T1000 (cell line): ENCODE results near the gene FANCF.
"Not testable (repeated sequence)": the region's sequence is repeated elsewhere in the genome, so short reads cannot be mapped to it uniquely, and the experiment has no call there.

ENCODE experiments used
- DNase-seq: peaks from one replicate; lab custom pipeline; 2025; ENCODE audit warnings: mixed read lengths; lab: John Stamatoyannopoulos, UW

The FANCF gene, protein sequence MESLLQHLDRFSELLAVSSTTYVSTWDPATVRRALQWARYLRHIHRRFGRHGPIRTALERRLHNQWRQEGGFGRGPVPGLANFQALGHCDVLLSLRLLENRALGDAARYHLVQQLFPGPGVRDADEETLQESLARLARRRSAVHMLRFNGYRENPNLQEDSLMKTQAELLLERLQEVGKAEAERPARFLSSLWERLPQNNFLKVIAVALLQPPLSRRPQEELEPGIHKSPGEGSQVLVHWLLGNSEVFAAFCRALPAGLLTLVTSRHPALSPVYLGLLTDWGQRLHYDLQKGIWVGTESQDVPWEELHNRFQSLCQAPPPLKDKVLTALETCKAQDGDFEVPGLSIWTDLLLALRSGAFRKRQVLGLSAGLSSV

DNA sequence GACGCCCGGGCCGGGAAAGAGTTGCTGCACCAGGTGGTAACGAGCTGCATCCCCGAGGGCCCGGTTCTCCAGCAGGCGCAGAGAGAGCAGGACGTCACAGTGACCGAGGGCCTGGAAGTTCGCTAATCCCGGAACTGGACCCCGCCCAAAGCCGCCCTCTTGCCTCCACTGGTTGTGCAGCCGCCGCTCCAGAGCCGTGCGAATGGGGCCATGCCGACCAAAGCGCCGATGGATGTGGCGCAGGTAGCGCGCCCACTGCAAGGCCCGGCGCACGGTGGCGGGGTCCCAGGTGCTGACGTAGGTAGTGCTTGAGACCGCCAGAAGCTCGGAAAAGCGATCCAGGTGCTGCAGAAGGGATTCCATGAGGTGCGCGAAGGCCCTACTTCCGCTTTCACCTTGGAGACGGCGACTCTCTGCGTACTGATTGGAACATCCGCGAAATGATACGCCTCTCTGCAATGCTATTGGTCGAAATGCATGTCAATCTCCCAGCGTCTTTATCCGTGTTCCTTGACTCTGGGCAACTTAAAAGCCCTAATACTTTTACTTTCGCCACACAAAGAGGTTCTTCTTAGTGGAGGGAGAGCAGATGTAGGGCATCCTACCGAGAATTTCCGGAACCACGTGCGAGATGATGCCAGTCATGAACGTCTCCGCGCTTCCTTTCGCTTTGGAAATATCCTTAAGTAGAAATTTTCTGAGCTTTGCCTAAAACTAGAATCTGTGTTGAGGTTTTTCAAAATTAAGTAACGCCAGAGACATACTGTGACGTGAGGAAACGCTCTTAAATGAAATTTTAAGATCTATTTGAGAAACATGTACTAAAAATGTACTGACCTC lies at the start of gene FANCF:
Gene FANCF (minus strand): TSS at position 376 of the 840 bp plus-strand sequence. CDS start 13 bp downstream, at position 363.
- DNase-seq: peak; percentile 76

DNA sequence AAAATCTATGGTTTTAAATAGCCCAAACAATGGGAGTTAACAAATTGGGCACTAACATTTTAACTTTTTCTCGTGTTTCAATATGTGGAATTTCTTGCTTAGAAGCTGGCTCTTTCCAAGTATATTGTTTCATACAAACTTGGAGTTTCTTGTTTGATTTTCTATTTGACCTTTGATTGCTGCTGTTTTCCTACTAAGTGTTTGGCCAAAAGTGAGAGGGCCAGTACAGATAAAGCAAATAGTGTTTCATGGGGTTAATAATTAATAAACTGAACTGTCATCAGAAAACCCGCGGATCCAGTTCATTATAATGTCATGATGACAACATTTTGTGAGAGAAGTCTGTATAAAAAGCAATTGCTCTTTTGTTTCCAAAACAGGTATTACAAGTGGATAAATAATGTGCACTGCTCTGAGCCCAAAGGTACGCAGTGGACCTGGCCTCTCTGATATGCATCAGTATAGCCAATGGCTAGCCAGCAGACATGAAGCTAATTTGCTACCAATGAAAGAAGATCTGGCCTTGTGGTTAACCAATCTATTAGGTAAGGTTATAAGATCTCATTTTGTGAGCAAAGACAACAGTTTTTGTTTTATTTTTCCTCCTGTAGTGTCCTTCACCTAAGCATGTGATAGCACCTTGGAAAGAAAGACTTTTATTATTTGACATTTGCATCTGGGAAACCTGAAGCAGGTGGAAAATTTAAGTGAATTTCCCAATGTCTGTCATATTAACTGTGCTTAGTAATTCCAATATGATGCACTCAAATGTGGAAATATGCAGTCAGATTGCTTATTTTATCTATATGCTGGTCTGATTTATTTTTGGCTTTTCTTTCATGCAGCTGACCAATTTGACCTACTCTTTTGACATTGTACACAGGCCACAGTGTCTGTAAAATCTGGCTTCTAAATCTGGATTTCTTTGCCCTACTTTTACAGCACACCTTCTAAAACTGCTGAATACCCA lies 49.1 kb upstream of the FANCF start:
- no peak for DNase-seq

DNA sequence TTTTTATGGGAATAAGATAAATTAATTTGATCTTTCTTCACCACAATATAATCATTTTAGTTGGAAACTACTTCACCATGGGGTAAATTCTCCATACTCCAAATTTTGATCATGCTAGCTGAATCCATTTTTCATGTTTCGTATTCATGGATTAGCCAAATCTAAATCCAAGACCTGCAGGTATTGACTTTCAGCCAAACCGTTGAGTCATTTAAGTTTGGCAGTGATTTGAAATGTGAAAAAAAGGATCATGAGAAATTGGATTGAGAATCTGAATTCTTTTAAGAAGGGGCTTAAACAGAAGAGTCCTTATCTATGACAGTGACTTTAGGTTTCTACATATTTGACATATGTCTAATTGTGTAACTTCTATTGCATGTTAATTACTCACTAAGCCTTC lies 46.1 kb upstream of the FANCF start:
- no peak for DNase-seq

DNA sequence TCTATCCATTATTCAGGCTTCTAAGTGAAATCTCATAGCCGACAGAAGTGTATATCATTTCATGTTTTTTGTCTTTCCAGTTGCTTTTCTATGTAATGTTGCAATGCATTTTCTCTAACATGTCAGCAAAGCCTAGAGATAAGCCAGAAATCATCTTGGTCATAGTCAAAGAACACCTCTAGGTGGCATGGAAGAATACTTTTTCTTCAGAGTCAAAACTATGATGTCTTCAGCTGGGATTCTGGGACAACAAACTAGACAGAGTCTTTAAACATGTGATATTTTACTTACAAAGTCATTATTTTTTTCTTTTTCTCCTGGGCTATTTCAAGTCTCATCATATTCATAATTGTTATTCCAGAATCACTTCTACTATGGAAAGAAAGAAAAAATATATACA lies 45.2 kb upstream of the FANCF start:
- DNase-seq: no peak

DNA sequence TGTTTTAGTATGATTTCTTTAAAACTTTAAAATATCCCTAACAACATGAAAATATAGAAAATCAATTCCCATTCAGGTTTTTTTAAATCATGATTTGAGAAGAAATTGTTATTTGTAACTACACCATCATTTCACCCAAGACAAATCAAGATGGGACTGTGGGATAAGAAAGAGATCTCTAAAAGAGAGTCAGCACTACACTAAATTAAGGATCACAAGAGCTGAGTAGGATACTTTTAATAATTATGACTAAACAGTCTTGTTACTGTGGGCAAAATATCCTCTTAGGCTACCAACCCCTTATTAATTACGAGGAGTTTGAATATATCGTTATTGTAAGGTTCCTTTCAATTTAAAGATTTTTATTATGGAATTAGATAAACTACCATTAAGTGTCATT lies 43.7 kb upstream of the FANCF start:
- no peak for DNase-seq

DNA sequence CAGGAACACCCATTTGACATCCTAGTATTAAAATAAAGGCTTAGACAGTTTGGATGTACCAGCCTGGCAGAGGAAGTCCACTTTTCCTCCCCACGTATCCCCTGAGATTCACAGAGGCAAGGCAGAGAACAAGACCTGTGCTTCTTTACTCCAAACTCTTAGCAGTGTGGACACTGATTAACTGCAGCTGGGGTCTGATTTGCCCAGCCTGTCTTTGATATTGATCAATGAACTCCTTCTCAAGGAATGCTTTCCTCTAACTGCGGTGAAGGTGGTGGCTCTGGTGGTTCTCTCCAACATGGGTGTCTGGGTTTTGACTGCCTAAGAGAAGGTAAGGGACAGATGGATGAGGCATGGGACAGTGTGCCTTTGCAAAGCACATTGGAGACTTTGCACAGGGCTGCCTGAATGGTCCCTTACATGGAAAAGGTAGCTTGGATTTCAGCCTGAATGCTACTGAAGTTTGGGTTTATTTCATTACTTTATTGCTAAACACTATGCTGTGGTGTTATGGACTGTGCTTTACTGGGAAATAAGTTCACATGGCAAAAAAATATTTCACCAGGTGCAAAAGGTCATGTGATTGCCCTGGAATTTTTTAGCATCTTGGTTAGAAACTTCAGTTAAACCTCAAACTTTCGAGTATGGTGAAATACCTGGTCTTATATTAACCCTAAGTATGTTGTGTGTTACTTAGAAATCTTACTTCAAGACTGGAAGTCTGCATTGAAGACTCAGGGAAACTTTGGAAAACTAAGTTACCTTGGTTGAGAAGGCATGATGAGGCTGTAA lies 42.6 kb upstream of the FANCF start:
- DNase-seq: no peak

DNA sequence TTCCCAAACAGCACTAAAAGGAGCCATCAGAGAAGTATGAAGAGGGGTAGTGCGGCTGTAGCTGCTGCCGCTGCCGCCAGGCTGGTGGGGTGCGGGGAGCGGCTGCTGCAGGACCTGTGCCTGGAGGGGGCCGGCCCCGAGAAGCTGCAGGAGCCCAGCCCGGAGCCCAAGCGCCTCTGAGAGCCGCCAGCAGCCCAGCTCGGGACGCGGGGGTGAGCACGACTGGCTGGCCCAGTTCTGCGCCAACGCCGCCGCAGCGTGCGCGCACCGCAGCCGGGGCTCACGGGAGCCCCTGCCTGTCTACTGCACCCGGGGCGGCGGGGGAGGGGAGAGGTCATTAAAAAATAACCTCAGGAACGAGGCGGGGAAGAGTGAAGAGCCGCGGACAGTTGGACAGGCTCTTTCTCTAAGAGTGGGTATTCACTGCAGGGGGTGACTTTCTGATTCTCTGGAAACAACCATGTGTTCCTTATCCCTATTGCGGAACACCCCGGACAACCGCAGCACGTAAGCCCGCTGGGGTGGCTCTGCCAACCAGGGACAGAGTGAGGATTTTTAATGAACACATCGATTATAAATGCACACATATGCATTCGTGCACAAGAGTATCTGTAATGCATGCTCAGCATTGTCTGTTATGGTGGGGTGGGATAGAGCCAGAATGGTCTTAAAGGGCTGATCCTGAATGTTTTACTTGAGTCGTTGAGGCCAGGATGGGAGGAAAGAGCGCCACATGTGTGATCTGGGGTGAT lies 41.2 kb upstream of the FANCF start:
- no peak for DNase-seq

DNA sequence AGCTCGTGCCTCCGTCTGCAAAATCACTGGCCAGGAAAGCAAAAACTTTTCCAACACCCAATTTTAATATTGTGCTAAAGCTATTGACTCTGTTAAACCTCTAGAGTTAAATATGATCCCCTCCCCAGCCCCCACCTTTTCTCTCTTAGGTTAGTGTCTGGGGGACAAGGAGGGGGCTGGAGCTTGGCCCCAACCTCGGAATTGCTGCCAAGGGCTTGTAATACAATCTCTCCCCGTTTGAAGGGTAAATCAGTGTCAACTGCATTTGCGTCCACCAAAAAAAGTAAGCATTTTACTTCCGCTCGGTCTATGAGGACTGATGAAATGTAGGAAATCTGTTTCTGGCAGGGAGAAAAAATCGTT lies 40.7 kb upstream of the FANCF start, which contains the start of gene GAS2:
Gene GAS2 (plus strand): TSS at position 287 of the 363 bp plus-strand sequence. CDS start 8,259 bp downstream, outside the sequence.
- DNase-seq: no peak

DNA sequence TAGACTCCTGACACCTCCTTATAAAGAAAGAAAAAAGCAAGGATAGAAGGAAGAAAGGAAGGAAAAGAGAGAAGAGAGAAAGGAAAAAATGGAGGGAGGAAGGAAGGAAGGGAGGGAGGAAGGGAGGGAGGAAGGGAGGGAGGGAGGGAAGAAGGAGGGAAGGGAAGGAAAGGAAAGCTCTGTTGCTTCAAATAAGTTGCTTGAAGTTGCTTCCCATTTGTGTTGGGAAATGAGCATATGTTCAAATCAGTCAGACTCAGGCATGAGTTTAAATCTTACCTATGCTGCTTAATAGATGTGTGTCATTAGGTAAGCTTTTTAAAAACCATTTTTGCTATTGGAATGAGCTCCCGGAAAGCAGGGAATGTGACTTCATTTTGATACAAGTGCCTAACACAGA lies 34.2 kb upstream of the FANCF start:
- no peak for DNase-seq

DNA sequence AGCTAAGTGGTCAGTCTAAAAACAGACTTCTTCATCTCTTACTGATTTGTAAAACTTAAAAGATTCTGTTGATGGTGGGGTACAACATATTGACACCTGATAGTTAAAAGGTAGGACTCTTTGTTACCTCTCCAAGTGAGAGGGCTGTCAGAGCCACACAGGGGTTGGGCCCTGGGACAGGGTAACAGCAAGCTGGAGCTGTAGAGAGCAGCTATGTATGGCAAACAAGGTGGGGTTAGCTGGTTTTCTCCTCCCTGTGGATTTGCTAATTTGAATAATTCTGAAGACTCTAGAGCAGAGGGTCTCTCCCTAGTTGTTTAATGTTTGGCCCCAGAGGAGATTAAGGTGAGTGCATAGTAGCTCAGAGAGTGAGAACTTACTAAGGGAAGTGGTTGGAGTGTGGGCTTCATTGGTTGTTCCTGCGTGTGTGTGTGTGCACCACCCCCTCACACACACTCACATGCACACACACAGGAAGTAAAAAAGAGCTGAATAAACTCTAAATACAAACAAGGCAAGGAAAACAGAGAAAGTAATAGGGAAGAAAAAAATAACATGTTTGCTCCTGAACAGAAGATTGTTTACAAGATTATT lies 31.6 kb upstream of the FANCF start:
- no peak for DNase-seq

DNA sequence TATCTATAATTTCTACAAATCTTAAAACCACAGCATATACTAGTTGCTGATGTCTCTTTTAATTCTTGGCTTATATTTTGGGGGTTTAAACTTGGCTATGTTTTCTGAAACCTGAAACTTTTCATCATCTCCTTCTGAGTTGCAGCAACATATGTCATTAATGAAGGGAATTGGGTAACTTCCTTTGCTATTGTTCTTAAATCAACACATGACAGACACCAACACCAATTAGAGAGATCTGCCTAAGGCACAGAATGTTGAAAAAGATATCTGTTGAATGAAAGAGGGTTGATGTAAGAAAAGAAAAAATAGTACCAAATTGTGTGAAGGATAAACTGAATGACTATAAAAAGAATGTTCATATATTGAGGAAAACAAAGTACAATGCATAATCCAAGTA lies 30.5 kb upstream of the FANCF start:
- DNase-seq: no peak

DNA sequence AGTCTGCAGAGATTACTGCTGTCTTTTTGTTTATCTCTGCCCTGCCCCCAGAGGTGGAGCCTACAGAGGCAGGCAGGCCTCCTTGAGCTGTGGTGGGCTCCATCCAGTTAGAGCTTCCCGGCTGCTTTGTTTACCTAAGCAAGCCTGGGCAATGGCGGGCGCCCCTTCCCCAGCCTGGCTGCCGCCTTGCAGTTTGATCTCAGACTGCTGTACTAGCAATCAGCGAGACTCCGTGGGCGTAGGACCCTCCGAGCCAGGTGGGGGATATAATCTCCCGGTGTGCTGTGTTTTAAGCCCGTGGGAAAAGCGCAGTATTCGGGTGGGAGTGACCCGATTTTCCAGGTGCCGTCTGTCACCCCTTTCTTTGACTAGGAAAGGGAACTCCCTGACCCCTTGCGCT lies 26.7 kb upstream of the FANCF start:
- DNase-seq: not testable (repeated sequence)

DNA sequence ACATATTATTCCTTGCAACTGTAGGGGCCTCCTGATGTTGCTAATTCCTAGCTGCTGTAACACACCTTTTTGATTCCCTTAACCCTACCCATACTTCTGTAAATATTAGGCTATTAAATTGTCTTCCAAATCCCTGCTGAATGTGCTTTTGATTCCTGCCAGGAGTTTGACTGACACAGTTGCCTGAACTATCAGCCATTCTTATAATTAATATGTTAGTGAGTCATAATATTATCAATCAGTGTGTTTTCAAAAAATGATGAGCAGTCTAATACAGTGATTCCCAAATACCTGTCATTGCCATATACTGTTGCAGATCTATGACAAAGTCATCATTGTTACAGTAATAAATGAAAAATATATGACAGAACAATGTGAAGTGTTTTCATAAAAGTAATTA lies 15.9 kb upstream of the FANCF start:
- DNase-seq: no peak

DNA sequence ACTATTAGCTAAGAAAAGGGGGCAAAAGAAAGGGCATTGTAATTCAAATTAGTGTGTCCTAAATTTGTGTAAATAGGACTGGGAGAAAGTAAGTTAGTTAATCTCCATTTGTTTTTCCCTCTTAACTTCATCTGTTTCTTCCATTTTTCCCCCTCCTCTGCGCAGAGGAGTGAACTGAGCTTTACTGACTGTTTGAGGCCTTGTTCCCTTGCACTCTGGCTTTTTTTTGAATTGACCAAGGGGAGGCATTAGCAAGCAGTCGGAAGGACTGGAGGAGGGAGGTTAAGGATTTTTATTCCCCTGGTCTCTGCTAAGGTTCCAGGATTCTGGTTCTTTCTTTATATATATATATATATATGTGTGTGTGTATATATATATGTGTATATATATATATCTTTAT lies 15.2 kb upstream of the FANCF start:
- no peak for DNase-seq

DNA sequence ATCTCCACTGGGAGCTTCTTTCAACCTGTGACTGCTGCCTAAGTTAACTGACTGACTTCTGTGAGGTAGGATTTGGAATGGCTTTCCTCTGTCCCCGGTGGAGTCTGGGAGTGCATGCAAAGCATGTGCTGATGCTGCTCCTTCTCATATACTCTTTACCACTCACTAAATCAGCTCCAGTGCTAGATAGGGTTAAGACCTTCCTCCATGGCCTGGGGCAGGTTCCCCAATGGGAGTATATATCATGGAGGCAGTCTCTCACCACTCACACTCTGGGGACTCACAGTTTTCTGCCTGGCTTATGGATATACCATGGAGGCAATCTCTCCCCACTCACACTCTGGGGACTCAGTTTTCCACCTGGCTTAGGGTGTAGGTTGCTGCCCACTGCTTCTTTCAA lies 10.1 kb upstream of the FANCF start:
- no peak for DNase-seq

DNA sequence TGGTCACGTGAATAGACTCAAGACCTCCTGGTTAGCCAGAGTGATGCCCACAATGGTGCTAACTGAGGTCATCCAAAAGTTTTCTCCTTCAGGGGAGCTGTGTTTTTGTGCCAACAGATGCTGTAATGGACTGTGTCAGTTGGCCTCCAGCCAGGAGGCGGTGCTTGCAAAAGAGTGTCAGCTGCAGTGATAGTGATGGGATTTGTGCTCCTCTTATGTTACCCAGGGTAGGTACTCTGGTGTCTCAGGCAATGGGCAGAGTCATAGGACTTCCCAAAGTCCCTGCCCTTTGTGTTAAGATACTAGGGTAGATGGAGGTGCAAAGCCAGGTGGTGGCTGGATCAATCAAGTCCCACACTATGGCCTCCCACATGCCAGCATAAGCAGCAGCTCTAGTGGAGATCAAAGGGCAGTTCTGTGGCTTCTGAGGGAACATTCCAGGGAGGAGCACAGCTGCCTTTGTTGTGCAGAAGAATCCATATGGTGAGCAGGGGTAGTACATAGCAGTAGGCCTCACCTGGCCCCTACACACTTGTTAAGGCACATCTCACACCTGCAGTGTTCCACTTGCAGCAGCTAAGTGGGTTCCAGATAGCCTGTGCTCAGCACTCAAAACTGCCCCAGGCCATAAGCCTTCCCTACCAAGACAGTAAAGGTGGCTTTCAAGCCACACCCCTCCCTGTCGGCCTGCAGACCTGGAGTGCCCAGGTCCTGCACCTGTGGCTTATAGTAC lies 9.4 kb upstream of the FANCF start:
- DNase-seq: no peak

DNA sequence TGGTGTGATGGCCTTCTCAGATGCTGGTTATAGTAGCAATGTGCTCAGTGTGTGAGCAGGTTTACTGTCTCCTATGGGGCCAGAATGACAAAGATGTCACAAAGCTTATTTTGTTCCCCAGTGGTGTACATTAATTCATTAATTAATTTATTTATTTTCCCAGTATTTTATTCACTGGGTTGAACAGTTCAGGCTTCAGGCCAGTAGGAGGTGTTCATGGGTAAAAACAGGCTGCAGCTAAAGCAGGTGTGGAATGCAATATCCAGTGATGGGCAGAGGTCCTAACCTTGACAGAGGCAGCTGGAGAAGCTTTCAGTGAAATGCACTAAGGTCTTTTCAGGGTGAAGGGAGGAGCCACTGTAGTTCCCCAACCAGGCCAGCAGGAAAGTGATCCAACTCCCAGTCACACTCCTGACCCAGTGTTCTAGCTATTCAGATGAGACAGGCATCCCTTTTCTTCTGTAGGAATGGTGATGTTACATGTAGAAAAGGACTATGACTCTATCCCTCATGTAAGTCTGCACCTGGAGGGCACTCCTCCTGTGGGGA lies 7.8 kb upstream of the FANCF start:
- DNase-seq: no peak

DNA sequence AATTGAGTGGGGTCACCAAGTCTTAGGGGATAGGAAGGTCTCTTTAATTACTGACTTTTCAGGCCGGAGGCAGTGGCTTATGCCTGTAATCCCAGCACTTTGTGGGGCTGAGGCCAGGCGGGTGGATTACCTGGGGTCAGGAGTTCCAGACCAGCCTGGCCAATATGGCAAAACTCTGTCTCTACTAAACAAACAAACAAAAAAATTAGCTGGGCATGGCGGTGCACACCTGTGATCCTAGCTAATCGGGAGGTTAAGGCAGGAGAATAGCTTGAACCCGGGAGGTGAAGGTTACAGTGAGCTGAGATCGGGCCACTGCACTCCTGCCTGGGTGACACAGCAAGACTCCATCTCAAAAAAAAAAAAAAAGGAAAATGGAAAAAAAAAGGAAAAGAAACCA lies 1.8 kb upstream of the FANCF start:
- no peak for DNase-seq
